OCI-LY7 (cell line): ENCODE data around the gene SWT1. TPM values are rescaled to one million over a fixed set of nuclear protein-coding genes. Genes with fewer than 3 reads are reported as not detected.

Experiments used
- BruUV-seq: library from RNA; stranded (reverse); fragments of 400-500 nt; replicated peaks from 2 replicates; lab custom pipeline; 2021; lab: Mats Ljungman, UMichigan
- CTCF ChIA-PET: fragments of 300-600 bp; sonication (Branson Sonifier 250); formaldehyde crosslinking; loops from one replicate; lab custom pipeline; 2022; ENCODE audit warnings: antibody characterized with exemption; ENCODE audit not compliant: unreplicated experiment; lab: Charles Lee
- POLR2A ChIA-PET: fragments of 300-600 bp; sonication (Branson Sonifier 250); formaldehyde crosslinking; loops from one replicate; lab custom pipeline; 2022; ENCODE audit warnings: antibody characterized with exemption; lab: Charles Lee
- DNase-seq: peaks from one replicate; pipeline ENCODE4 v3.0.0-alpha.2; 2015; ENCODE audit warnings: low spot score
- H2AFZ ChIP-seq: fragments of 200-600 bp; sonication (generic), shearing (Covaris generic); 2 replicates; pipeline ENCODE4 v1.6.1; 2014; ENCODE audit warnings: mild to moderate bottlenecking, antibody characterized with exemption, low read length, moderate library complexity
- H3K27ac ChIP-seq: fragments of 200-600 bp; sonication (generic); 2 replicates; pipeline ENCODE4 v1.5.1; 2014; ENCODE audit warnings: mixed run types, low read depth, mild to moderate bottlenecking, moderate library complexity, low read length, inconsistent platforms; ENCODE audit not compliant: poor library complexity, severe bottlenecking
- H3K36me3 ChIP-seq: fragments of 200-600 bp; sonication (generic); 2 replicates; pipeline ENCODE4 v1.6.1; 2014; ENCODE audit warnings: mild to moderate bottlenecking, antibody characterized with exemption, low read length, moderate library complexity, mixed read lengths; ENCODE audit not compliant: insufficient read depth
- H3K4me1 ChIP-seq: fragments of 200-600 bp; sonication (generic); 2 replicates; pipeline ENCODE4 v1.5.1; 2014; ENCODE audit warnings: mild to moderate bottlenecking, low read length; ENCODE audit not compliant: insufficient read depth, poor library complexity, severe bottlenecking
- H3K4me2 ChIP-seq: fragments of 200-600 bp; sonication (generic); 2 replicates; pipeline ENCODE4 v1.6.1; 2014; ENCODE audit warnings: mild to moderate bottlenecking, low read length
- H3K4me3 ChIP-seq: fragments of 200-600 bp; sonication (generic); 2 replicates; pipeline ENCODE4 v1.5.1; 2014; ENCODE audit warnings: mild to moderate bottlenecking, low read depth, low read length; ENCODE audit not compliant: poor library complexity, severe bottlenecking
- H3K79me2 ChIP-seq: fragments of 200-600 bp; sonication (generic); 2 replicates; pipeline ENCODE4 v1.6.1; 2016; ENCODE audit warnings: low read depth, mild to moderate bottlenecking, low read length, moderate library complexity, mixed read lengths; ENCODE audit not compliant: insufficient read depth
- H3K9me2 ChIP-seq: fragments of 200-600 bp; sonication (generic); 2 replicates; pipeline ENCODE4 v1.6.1; 2016; ENCODE audit warnings: mild to moderate bottlenecking, low read length, mixed read lengths; ENCODE audit not compliant: insufficient read depth
- H3K9me3 ChIP-seq: fragments of 200-600 bp; sonication (generic); 2 replicates; pipeline ENCODE4 v1.6.1; 2014; ENCODE audit warnings: mild to moderate bottlenecking, mixed run types, low read length, mixed read lengths
- H4K20me1 ChIP-seq: fragments of 200-600 bp; sonication (generic); 2 replicates; pipeline ENCODE4 v1.6.1; 2014; ENCODE audit warnings: mild to moderate bottlenecking, antibody characterized with exemption, low read length, moderate library complexity, mixed read lengths; ENCODE audit not compliant: insufficient read depth
- EZH2phosphoT487 ChIP-seq: fragments of 200-600 bp; sonication (generic); IDR thresholded peaks from 2 replicates; pipeline ENCODE4 v1.6.1; 2018; ENCODE audit warnings: low read depth, borderline replicate concordance, mild to moderate bottlenecking, mixed run types, antibody characterized with exemption, low read length, moderate library complexity, mixed read lengths
- intact Hi-C: fragments of 100-400 bp; cut with micrococcal nuclease; formaldehyde crosslinking; loops from one replicate; pipeline ENCODE4 v1.10.0; 2022; ENCODE audit not compliant: unreplicated experiment
- total RNA-seq, 2 experiments: library from RNA; depleted of rRNA in 1 of 2; stranded (reverse); fragments of >200 nt in 1 of 2; shearing (Covaris generic) in 1 of 2; gene quantifications; 2 replicates each; pipeline ENCODE4 v1.2.3, GENCODE V29; 2014 to 2022
- TF ChIP-seq, protein P1 (sequence below): fragments of 200-600 bp; sonication (generic); conservative IDR thresholded peaks from 2 replicates; pipeline ENCODE4 v1.5.1; 2014; ENCODE audit warnings: mild to moderate bottlenecking, antibody characterized with exemption, low read length, moderate library complexity, mixed read lengths

The SWT1 gene
- total RNA-seq, 2 experiments from 2014 or later: 2.1 to 2.6 TPM

DNA sequence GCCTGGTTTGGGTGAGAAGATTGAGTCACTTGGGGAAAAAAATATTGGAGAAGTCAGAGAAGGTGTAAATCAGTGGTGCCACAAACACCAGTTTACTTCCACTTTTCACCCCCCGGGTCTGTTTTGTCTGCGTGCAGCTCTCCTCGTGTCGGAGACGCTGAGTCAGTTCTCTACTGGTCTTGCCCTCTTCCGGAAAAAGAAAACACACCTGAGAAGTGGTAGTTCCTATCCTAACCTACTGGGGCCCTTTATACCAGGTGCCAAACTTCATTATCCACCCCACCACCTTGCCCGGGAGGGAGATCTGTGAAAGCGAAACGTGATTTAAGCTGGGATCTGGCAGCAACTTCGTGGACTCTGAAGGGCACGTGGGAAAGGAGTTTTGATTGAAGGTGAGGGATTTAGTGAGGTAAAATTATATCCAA is 160.9 kb downstream of the SWT1 start:
- peak overlapping the region; percentile 72; the same call in 1 of the 2 replicates for H2AFZ ChIP-seq
- peak overlapping the region; percentile 91 for H3K4me2 ChIP-seq
- H3K4me3 ChIP-seq: peak overlapping the region; percentile 87
- POLR2A ChIA-PET: interaction anchor here (0.7 to 1.5 kb wide), 9 partner anchors 9 to 1296 kb away, joined by 3 to 6 read pairs (median 3); partner anchors contain the start of gene RNF2
- H3K4me1 ChIP-seq: peaks cover 34% of the 10 kb centered on the region
- peaks cover 40% of the 10 kb centered on the region for H3K79me2 ChIP-seq
- intact Hi-C loops: loop anchor here (1.0 to 10.0 kb wide), 8 partner anchors 161 to 1263 kb away; partner anchors contain the start of genes EDEM3, ODR4, RNF2 and SWT1
- TF ChIP-seq EZH2phosphoT487: no peak
- TF ChIP-seq, protein P1, sequence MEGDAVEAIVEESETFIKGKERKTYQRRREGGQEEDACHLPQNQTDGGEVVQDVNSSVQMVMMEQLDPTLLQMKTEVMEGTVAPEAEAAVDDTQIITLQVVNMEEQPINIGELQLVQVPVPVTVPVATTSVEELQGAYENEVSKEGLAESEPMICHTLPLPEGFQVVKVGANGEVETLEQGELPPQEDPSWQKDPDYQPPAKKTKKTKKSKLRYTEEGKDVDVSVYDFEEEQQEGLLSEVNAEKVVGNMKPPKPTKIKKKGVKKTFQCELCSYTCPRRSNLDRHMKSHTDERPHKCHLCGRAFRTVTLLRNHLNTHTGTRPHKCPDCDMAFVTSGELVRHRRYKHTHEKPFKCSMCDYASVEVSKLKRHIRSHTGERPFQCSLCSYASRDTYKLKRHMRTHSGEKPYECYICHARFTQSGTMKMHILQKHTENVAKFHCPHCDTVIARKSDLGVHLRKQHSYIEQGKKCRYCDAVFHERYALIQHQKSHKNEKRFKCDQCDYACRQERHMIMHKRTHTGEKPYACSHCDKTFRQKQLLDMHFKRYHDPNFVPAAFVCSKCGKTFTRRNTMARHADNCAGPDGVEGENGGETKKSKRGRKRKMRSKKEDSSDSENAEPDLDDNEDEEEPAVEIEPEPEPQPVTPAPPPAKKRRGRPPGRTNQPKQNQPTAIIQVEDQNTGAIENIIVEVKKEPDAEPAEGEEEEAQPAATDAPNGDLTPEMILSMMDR: no peak
- no peaks in the 10 kb centered on the region for H3K9me3 ChIP-seq
- CTCF ChIA-PET: interaction anchor here (1.0 kb wide), 1 partner anchor 21 kb away, joined by 3 read pairs; no protein-coding TSS in a partner anchor
- TSS peak; percentile 86 for BruUV-seq
- peak; percentile 65 for DNase-seq
- H3K36me3 ChIP-seq: peaks cover 31% of the 10 kb centered on the region
- H3K9me2 ChIP-seq: no peaks in the 10 kb centered on the region
- peak overlapping the region; percentile 83 for H3K27ac ChIP-seq
- peaks cover 31% of the 10 kb centered on the region for H4K20me1 ChIP-seq

DNA sequence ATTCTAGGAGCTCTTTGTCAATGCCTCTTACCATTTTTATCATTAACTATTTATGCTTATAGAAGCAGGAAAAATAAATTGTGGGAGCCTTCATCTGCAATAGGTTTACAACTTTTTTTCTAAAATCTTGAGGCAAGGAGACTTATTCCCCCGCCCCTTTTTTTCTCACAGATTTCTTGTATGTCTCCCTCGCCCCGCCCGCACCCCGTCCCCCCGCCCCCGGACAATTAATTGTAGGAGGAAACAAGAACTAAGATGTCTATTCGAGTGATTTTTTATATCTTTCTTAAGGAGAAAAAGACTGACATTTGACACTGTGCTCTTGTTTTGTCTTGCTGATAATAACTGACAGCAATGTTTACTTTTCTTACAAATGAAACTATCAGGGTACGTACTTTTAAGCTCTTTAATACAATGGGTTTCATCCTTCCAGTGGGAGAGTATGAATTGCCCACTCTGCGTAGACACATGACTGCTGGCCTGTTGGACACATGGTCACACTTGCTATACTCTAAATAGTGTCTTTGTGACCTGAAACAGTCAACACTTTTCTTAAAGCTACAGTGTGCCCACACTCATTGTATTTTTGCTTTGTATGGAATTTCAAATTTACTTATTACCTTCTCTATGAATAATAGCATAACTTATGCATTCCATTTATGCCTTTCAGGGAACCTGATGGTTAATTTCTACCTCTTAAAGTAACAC is 161.6 kb downstream of the SWT1 start:
- CTCF ChIA-PET: no interaction called here
- Histone ChIP-seq H3K9me3 (no peaks in the 10 kb centered on the region), H3K4me2 (peak overlapping the region; percentile 91), H3K9me2 (no peaks in the 10 kb centered on the region), H3K4me3 (peak overlapping the region; percentile 87), H3K27ac (peak overlapping the region; percentile 83), H3K79me2 (peaks cover 33% of the 10 kb centered on the region), H3K4me1 (peaks cover 27% of the 10 kb centered on the region), H4K20me1 (peaks cover 24% of the 10 kb centered on the region), H3K36me3 (peaks cover 24% of the 10 kb centered on the region), H2AFZ (peak overlapping the region; percentile 72; the same call in 1 of the 2 replicates)
- no peak for DNase-seq
- intact Hi-C loops: loop anchor here (5.0 to 10.0 kb wide), 5 partner anchors 279 to 1264 kb away; partner anchors contain the start of genes EDEM3 and TSEN15
- POLR2A ChIA-PET: interaction anchor here (0.6 to 1.0 kb wide), 8 partner anchors 8 to 1296 kb away, joined by 3 to 5 read pairs (median 3); no protein-coding TSS in a partner anchor
- TF ChIP-seq EZH2phosphoT487: no peak
- TF ChIP-seq, protein P1: no peak
- no TSS peak for BruUV-seq
